Neural progenitor cell (in vitro differentiated cells): ENCODE data around the gene FRMPD2. TPM values are rescaled to one million over a fixed set of nuclear protein-coding genes. Genes with fewer than 3 reads are reported as not detected.

Experiments
- DNase-seq: peaks from one replicate; pipeline ENCODE4 v3.0.0-alpha.2; 2016; ENCODE audit warnings: low spot score
- H2AFZ ChIP-seq: fragments of 200-600 bp; sonication (generic); replicated peaks from 2 replicates; pipeline ENCODE4 v1.6.1; 2016; ENCODE audit warnings: antibody characterized with exemption
- H3F3A ChIP-seq: fragments of 200-600 bp; sonication (generic); 2 replicates; pipeline ENCODE4 v1.6.1; 2016; ENCODE audit warnings: antibody characterized with exemption, low read depth
- H3K27ac ChIP-seq: fragments of 200-600 bp; sonication (generic); 2 replicates; pipeline ENCODE4 v1.5.1; 2016; ENCODE audit warnings: mild to moderate bottlenecking
- H3K27me3 ChIP-seq: fragments of 200-600 bp; sonication (generic); 2 replicates; pipeline ENCODE4 v1.6.1; 2016; ENCODE audit warnings: mild to moderate bottlenecking, moderate library complexity
- H3K36me3 ChIP-seq: fragments of 200-600 bp; sonication (generic); 2 replicates; pipeline ENCODE4 v1.5.1; 2016
- H3K4me1 ChIP-seq: fragments of 200-600 bp; sonication (generic); 2 replicates; pipeline ENCODE4 v1.6.1; 2016; ENCODE audit warnings: mixed run types
- H3K4me2 ChIP-seq: fragments of 200-600 bp; sonication (generic); 2 replicates; pipeline ENCODE4 v1.6.1; 2016
- H3K4me3 ChIP-seq: fragments of 200-600 bp; sonication (generic); 2 replicates; pipeline ENCODE4 v1.5.1; 2016
- H3K79me2 ChIP-seq: fragments of 200-600 bp; sonication (generic); 2 replicates; pipeline ENCODE4 v1.6.1; 2016; ENCODE audit warnings: low read depth
- H3K9ac ChIP-seq: fragments of 200-600 bp; sonication (generic); 2 replicates; pipeline ENCODE4 v1.6.1; 2016
- H3K9me3 ChIP-seq: fragments of 200-600 bp; sonication (generic); 2 replicates; pipeline ENCODE4 v1.5.1; 2016; ENCODE audit warnings: low read depth
- H4K20me1 ChIP-seq: fragments of 200-600 bp; sonication (generic); 2 replicates; pipeline ENCODE4 v1.6.1; 2016; ENCODE audit warnings: low read depth
- H3K27ac Mint-ChIP-seq: 3 replicates; pipeline ENCODE4 v1.8.0; 2021; ENCODE audit warnings: mixed read lengths
- H3K27me3 Mint-ChIP-seq: 2 replicates; pipeline ENCODE4 v1.8.0; 2022; ENCODE audit warnings: low read depth, mild to moderate bottlenecking, inconsistent platforms, moderate library complexity, mixed read lengths; ENCODE audit not compliant: insufficient read depth
- H3K36me3 Mint-ChIP-seq: 3 replicates; pipeline ENCODE4 v1.8.0; 2021; ENCODE audit warnings: mixed read lengths
- H3K4me1 Mint-ChIP-seq: 3 replicates; pipeline ENCODE4 v1.8.0; 2021; ENCODE audit warnings: mixed read lengths
- H3K4me3 Mint-ChIP-seq: 3 replicates; pipeline ENCODE4 v1.8.0; 2021; ENCODE audit warnings: mild to moderate bottlenecking, moderate library complexity, mixed read lengths
- H3K9me3 Mint-ChIP-seq: 3 replicates; pipeline ENCODE4 v1.8.0; 2020; ENCODE audit warnings: mixed read lengths
- EZH2 ChIP-seq: fragments of 200-600 bp; sonication (generic); IDR thresholded peaks from 2 replicates; pipeline ENCODE4 v1.6.1; 2017; ENCODE audit warnings: antibody characterized with exemption, mild to moderate bottlenecking, moderate library complexity
- EZH2phosphoT487 ChIP-seq: fragments of 200-600 bp; sonication (generic); IDR thresholded peaks from 2 replicates; pipeline ENCODE4 v1.6.1; 2017; ENCODE audit warnings: antibody characterized with exemption
- total RNA-seq: library from RNA; depleted of rRNA; stranded (reverse); fragments of >200 nt; gene quantifications from 2 replicates; pipeline ENCODE4 v1.2.3, GENCODE V29; 2015; ENCODE audit warnings: low replicate concordance
- TF ChIP-seq, protein P1 (sequence below): fragments of 200-600 bp; sonication (generic); IDR thresholded peaks from 2 replicates; pipeline ENCODE4 v1.5.1; 2017; ENCODE audit warnings: antibody characterized with exemption, mild to moderate bottlenecking

FRMPD2 gene
- total RNA-seq, 1 donor from 2014 or later: not detected

DNA sequence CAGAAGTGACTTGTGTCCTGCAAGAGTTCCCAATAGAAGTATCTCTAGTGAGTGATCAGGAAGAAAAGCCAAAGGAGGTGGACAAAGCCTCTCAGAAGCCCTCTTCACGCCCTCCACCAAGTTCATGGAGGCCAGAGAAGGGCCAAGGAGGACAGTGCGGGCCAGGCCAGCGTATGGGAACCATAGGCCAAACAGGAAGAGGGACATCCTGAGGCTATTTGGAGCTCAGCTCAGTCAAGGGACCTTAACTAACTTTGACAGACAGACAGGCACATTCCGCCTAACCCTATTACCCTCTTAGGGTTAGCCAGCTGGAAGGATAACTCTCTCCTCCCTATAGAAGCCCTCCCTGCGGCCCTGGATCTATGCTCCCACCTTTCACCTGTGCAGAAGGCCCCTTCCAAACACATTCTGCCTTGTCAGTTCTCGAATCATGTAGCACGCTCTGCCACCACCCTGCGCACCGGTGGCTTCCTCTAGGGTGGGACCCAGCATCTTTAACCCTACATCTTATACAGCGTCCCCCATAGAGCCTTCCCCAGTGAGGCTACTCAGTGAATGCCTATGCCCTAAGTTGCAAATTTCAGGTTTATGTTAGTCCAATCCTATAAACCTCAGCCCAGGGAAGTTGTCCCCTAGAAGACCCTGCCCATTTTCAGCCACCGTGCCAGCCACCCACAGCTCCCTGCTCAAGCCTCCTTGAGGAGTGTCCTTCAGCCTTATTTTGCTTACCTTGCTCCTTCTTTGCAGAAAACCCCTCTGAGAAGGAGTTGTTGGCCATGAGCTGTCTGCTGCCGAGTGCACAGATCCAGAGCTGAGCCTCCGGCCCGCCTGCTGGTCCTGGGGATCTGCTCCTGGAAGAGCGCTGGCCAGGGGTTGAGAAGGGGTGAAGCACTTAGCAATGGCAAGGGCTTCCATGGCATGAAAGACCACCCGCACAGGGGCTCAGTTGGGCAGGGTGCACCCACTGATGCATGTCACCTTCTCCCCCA lies 36.9 kb downstream of the FRMPD2 start:
- peaks cover 8% of the 10 kb centered on the region for H3K4me1 Mint-ChIP-seq
- no peak for TF ChIP-seq EZH2phosphoT487
- no peak for TF ChIP-seq EZH2
- TF ChIP-seq, protein P1, sequence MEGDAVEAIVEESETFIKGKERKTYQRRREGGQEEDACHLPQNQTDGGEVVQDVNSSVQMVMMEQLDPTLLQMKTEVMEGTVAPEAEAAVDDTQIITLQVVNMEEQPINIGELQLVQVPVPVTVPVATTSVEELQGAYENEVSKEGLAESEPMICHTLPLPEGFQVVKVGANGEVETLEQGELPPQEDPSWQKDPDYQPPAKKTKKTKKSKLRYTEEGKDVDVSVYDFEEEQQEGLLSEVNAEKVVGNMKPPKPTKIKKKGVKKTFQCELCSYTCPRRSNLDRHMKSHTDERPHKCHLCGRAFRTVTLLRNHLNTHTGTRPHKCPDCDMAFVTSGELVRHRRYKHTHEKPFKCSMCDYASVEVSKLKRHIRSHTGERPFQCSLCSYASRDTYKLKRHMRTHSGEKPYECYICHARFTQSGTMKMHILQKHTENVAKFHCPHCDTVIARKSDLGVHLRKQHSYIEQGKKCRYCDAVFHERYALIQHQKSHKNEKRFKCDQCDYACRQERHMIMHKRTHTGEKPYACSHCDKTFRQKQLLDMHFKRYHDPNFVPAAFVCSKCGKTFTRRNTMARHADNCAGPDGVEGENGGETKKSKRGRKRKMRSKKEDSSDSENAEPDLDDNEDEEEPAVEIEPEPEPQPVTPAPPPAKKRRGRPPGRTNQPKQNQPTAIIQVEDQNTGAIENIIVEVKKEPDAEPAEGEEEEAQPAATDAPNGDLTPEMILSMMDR: no peak
- no peak overlapping the region for H3K27ac ChIP-seq
- peaks cover 19% of the 10 kb centered on the region for H3K27me3 Mint-ChIP-seq
- H4K20me1 ChIP-seq: no peaks in the 10 kb centered on the region
- DNase-seq: no peak
- no peak overlapping the region for H3K27ac Mint-ChIP-seq
- H3K36me3 ChIP-seq: no peaks in the 10 kb centered on the region
- no peak overlapping the region for H3K9ac ChIP-seq
- no peaks in the 10 kb centered on the region for H3K27me3 ChIP-seq
- H3K4me3 Mint-ChIP-seq: no peak overlapping the region
- peaks cover 9% of the 10 kb centered on the region for H3K4me1 ChIP-seq
- H2AFZ ChIP-seq: no peak overlapping the region
- H3F3A ChIP-seq: no peaks in the 10 kb centered on the region
- H3K79me2 ChIP-seq: no peaks in the 10 kb centered on the region
- H3K4me3 ChIP-seq: no peak overlapping the region
- no peak overlapping the region for H3K4me2 ChIP-seq
- H3K36me3 Mint-ChIP-seq: no peaks in the 10 kb centered on the region
- no peaks in the 10 kb centered on the region for H3K9me3 Mint-ChIP-seq
- no peaks in the 10 kb centered on the region for H3K9me3 ChIP-seq

DNA sequence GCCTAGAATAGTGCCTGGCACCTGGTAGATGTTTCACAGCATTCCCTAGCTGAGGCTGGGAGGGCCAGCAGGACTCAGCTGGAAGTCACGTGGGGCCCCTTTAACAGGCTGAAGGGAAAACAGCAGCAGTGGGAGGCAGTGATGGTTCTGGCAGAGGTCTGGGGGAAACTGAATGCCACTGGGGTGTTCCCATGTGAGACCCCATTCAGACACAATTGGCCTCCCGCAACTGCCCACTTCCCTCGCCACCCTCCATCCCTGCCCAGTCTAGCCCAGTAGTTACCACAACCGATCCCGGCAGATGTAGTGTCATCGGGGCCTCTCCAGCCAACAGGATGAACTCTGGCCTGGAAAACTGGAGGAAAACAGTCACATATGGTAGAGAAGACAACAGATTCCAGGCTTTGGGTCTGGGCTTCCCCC lies 38.3 kb downstream of the FRMPD2 start:
- Histone ChIP-seq H3K4me3 (no peak overlapping the region), H3K27me3 (no peaks in the 10 kb centered on the region), H4K20me1 (no peaks in the 10 kb centered on the region), H2AFZ (no peak overlapping the region), H3K9me3 (no peaks in the 10 kb centered on the region), H3K27ac (no peak overlapping the region), H3K9ac (no peak overlapping the region), H3K36me3 (no peaks in the 10 kb centered on the region), H3K4me1 (peaks cover 9% of the 10 kb centered on the region), H3K79me2 (no peaks in the 10 kb centered on the region), H3K4me2 (no peak overlapping the region), H3F3A (no peaks in the 10 kb centered on the region)
- TF ChIP-seq EZH2phosphoT487: no peak
- no peak for DNase-seq
- Mint-ChIP-seq H3K4me1 (peaks cover 8% of the 10 kb centered on the region), H3K27me3 (peaks cover 17% of the 10 kb centered on the region), H3K36me3 (no peaks in the 10 kb centered on the region), H3K27ac (no peak overlapping the region), H3K9me3 (no peaks in the 10 kb centered on the region), H3K4me3 (no peak overlapping the region)

DNA sequence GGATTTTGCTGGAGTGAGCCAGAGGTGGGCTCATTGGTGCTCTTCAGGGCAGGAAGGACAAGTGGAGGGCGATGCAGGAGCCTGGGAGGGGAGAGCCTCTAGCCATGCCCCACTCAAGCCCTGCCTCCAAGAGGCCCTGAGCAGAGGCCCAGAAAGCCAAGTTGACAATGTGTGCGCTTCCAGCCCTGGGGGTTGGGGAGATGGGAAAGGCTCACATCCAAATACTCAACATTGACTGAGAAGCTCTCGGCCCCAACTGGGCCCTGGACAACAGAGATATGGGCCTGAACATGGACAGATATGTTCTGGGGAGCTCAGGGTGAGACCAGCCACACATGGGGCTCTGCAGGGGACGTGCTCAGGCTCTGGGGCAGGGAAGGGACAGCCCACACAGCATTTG lies 39.0 kb downstream of the FRMPD2 start:
- no peak overlapping the region for H3K27ac ChIP-seq
- no peaks in the 10 kb centered on the region for H3F3A ChIP-seq
- Mint-ChIP-seq H3K27ac (no peak overlapping the region), H3K9me3 (no peaks in the 10 kb centered on the region), H3K27me3 (peaks cover 15% of the 10 kb centered on the region), H3K4me1 (peaks cover 8% of the 10 kb centered on the region), H3K36me3 (no peaks in the 10 kb centered on the region), H3K4me3 (no peak overlapping the region)
- no peaks in the 10 kb centered on the region for H3K79me2 ChIP-seq
- no peak for TF ChIP-seq EZH2
- TF ChIP-seq, protein P1: no peak
- TF ChIP-seq EZH2phosphoT487: no peak
- H3K4me3 ChIP-seq: no peak overlapping the region
- H3K9me3 ChIP-seq: no peaks in the 10 kb centered on the region
- H4K20me1 ChIP-seq: no peaks in the 10 kb centered on the region
- H3K4me1 ChIP-seq: peaks cover 9% of the 10 kb centered on the region
- H3K36me3 ChIP-seq: no peaks in the 10 kb centered on the region
- no peak overlapping the region for H3K4me2 ChIP-seq
- DNase-seq: no peak
- H2AFZ ChIP-seq: no peak overlapping the region
- no peak overlapping the region for H3K9ac ChIP-seq
- no peaks in the 10 kb centered on the region for H3K27me3 ChIP-seq

- H3K4me3 Mint-ChIP-seq: no peak overlapping the region
- peaks cover 9% of the 10 kb centered on the region for H3K4me1 ChIP-seq
- no peaks in the 10 kb centered on the region for H3K27me3 ChIP-seq
- no peak overlapping the region for H3K9ac ChIP-seq
- no peak for DNase-seq
- H3K36me3 ChIP-seq: no peaks in the 10 kb centered on the region
- H3K4me3 ChIP-seq: no peak overlapping the region
- no peaks in the 10 kb centered on the region for H3K9me3 Mint-ChIP-seq
- H3F3A ChIP-seq: no peaks in the 10 kb centered on the region
- no peak overlapping the region for H2AFZ ChIP-seq
- H3K79me2 ChIP-seq: no peaks in the 10 kb centered on the region
- H4K20me1 ChIP-seq: no peaks in the 10 kb centered on the region
- H3K27ac ChIP-seq: no peak overlapping the region
- peaks cover 12% of the 10 kb centered on the region for H3K27me3 Mint-ChIP-seq
- TF ChIP-seq EZH2 (no peak), EZH2phosphoT487 (no peak)
- TF ChIP-seq, protein P1: no peak
- H3K36me3 Mint-ChIP-seq: no peaks in the 10 kb centered on the region
- no peaks in the 10 kb centered on the region for H3K9me3 ChIP-seq
- peaks cover 8% of the 10 kb centered on the region for H3K4me1 Mint-ChIP-seq
- no peak overlapping the region for H3K4me2 ChIP-seq
- no peak overlapping the region for H3K27ac Mint-ChIP-seq
Observed at GRCh38 chr10:48234787-48235186, 39.7 kb downstream of the FRMPD2 start.
